K562 treated with DMSO at 1 percent for 24 hours (cell line): ENCODE data around the gene LZIC. TPM values are rescaled to one million over a fixed set of nuclear protein-coding genes. Genes with fewer than 3 reads are reported as not detected.

ENCODE experiments used
- total RNA-seq: library from RNA; unstranded; fragments of 300-600 nt; gene quantifications from 2 replicates; pipeline ENCODE4 v1.2.3, GENCODE V29; 2022; ENCODE audit warnings: low read depth; ENCODE audit not compliant: insufficient read depth

Gene LZIC
- 18.0 and 28.7 TPM in 2 replicates for total RNA-seq

DNA sequence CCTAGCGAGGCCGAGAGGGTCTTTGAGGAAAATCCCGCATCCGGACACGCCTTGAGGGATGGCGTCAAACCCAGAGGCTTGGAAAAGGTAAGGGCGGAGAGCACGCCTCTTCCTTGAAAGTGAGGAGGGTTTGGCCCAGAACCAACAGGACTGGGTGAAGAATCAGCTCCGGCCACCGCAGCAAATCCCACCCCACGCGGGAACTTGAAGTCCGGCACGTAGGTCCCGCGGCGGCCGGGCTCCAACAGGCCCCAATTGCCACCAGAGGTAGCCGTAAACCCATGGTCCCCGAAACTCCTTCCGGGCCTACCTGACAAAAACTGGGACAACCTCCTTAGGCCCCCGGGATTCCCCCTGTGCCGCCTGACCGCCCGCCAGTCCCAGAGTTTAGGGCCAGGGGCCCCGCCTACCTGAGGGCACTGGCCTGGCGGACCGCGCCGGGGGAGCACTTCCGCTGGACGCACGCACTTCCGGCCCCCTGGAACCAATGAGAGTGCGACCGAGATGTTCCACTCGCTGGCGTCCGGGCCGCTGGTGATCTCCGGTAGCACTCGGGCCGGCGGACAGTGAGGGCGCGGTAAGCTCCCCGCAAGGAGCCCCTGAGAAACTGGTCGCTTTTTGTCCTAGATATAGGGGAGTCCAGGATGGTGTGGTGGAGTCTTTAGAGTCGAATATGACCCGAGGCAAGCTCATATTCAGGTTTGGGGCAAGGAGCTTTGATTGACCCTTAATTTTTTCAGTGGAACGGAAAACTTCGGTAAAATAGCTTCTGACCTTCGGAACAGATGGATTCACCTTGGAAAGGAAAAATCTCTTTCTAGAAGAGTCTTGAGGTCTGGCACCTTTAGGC lies at the start of gene LZIC, which contains the start of gene NMNAT1:
Gene LZIC, minus strand, starts transcription at position 453 of the 850 bp plus-strand sequence. CDS start 6,772 bp downstream, outside the sequence.
Gene NMNAT1, plus strand, starts transcription at position 537 of the 850 bp plus-strand sequence. CDS start 28,599 bp downstream, outside the sequence.

DNA sequence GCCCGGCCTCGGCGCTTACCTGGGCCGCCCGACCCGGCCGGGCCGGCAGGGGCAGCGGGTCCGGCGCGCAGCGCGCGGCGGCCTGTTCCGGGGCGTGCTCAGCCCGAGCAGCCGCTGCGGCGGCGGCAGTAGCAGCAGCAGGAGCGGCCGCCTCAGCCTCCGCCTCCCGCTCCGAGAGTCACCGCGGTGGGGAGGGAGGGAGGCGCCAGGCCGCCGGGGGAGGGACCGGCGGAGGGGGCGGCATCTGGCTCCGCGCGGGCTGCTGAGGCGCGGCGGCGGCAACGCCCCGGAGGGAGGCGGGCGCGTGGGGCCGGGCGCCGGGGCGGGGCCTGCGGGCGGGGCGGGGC lies 33.1 kb downstream of the LZIC start, which contains the start of gene CTNNBIP1:
Gene CTNNBIP1, minus strand, starts transcription at position 194 of the 347 bp plus-strand sequence. CDS start 38,205 bp downstream, outside the sequence.

Other genes with a start within 250 kb of the LZIC start
- 85.3 and 86.2 TPM in 2 replicates for gene CLSTN1, start 119.4 kb downstream of the LZIC start, total RNA-seq
- 66.8 and 76.3 TPM in 2 replicates for gene CTNNBIP1, start 33.1 kb downstream of the LZIC start, total RNA-seq
- 11.7 and 16.0 TPM in 2 replicates for gene NMNAT1, start 84 bp upstream of the LZIC start, total RNA-seq
- not detected in 2 replicates for gene RBP7, start 53.8 kb upstream of the LZIC start, total RNA-seq
- gene UBE4B, start 89.6 kb upstream of the LZIC start, total RNA-seq, result 42.4 and 51.3 TPM in 2 replicates